Karpas-422 (cell line): ENCODE measurements around the gene SLC25A21. TPM values are rescaled to one million over a fixed set of nuclear protein-coding genes. Genes with fewer than 3 reads are reported as not detected.
"Not testable (repeated sequence)": the region's sequence is repeated elsewhere in the genome, so short reads cannot be mapped to it uniquely, and the experiment has no call there.

Experiments
- DNase-seq: peaks from one replicate; pipeline ENCODE4 v3.0.0-alpha.2; 2015
- H2AFZ ChIP-seq: fragments of 200-600 bp; sonication (generic); 2 replicates; pipeline ENCODE4 v1.6.1; 2014; ENCODE audit warnings: antibody characterized with exemption, low read length, mixed read lengths
- H3K27ac ChIP-seq: fragments of 200-600 bp; sonication (generic); 2 replicates; pipeline ENCODE4 v1.5.1; 2014; ENCODE audit warnings: mild to moderate bottlenecking, low read length, moderate library complexity
- H3K27me3 ChIP-seq: fragments of 200-600 bp; sonication (generic); 2 replicates; pipeline ENCODE4 v1.6.1; 2014; ENCODE audit warnings: low read length, mixed read lengths
- H3K36me3 ChIP-seq: fragments of 200-600 bp; sonication (generic); 2 replicates; pipeline ENCODE4 v1.6.1; 2014; ENCODE audit warnings: low read length, mixed read lengths; ENCODE audit not compliant: insufficient read depth
- H3K4me1 ChIP-seq: fragments of 200-600 bp; sonication (generic); 2 replicates; pipeline ENCODE4 v1.6.1; 2014; ENCODE audit warnings: mild to moderate bottlenecking, low read length, mixed read lengths
- H3K4me2 ChIP-seq: fragments of 200-600 bp; sonication (generic); 2 replicates; pipeline ENCODE4 v1.6.1; 2014; ENCODE audit warnings: low read length, low read depth, mild to moderate bottlenecking; ENCODE audit not compliant: poor library complexity, severe bottlenecking
- H3K4me3 ChIP-seq: fragments of 200-600 bp; sonication (generic); 2 replicates; pipeline ENCODE4 v1.5.1; 2014; ENCODE audit warnings: mild to moderate bottlenecking, antibody characterized with exemption, low read length, mixed read lengths
- H3K79me2 ChIP-seq: fragments of 200-600 bp; sonication (generic); 2 replicates; pipeline ENCODE4 v1.6.1; 2014; ENCODE audit warnings: mild to moderate bottlenecking, low read length, mixed read lengths
- H3K9ac ChIP-seq: fragments of 200-600 bp; sonication (generic); 2 replicates; pipeline ENCODE4 v1.6.0; 2014; ENCODE audit warnings: low read length
- H3K9me2 ChIP-seq: fragments of 200-600 bp; sonication (generic), shearing (Covaris generic); replicated peaks from 2 replicates; pipeline ENCODE4 v1.6.0; 2014; ENCODE audit warnings: mild to moderate bottlenecking, low read length, moderate library complexity; ENCODE audit not compliant: insufficient read depth
- H3K9me3 ChIP-seq: fragments of 300-700, 200-600 bp; sonication (generic); 2 replicates; pipeline ENCODE4 v1.6.1; 2014; ENCODE audit warnings: low read length, mixed read lengths
- H4K20me1 ChIP-seq: fragments of 200-600 bp; sonication (generic); 2 replicates; pipeline ENCODE4 v1.6.1; 2014; ENCODE audit warnings: mild to moderate bottlenecking, antibody characterized with exemption, low read length, low read depth; ENCODE audit not compliant: insufficient read depth
- total RNA-seq: library from RNA; depleted of rRNA; stranded (reverse); fragments of >200 nt; shearing (Covaris generic); gene quantifications from 2 replicates; pipeline ENCODE4 v1.2.3, GENCODE V29; 2014; ENCODE audit warnings: low replicate concordance

The SLC25A21 gene
- total RNA-seq, 1 experiment from 2014 or later: 1.5 TPM

DNA sequence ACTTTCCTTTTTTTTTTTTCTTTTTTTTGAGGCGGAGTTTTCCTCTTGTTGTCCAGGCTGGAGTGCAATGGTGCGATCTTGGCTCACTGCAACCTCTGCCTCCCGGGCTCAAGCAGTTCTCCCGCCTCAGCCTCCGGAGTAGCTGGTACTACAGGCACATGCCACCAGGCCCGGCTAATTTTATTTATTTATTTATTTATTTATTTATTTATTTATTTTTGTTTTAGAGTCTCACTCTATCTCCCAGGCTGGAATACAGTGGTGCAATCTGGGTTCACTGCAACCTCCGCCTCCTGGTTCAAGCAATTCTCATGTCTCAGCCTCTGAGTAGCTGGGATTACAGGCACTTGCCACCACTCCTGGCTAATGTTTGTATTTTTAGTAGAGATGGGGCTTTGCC lies 8.5 kb upstream of the SLC25A21 start:
- not testable (repeated sequence) for H3K27ac ChIP-seq, H2AFZ ChIP-seq, DNase-seq, H3K27me3 ChIP-seq, H3K4me2 ChIP-seq, H3K9ac ChIP-seq, H3K4me1 ChIP-seq, H3K9me2 ChIP-seq, H3K9me3 ChIP-seq, H3K79me2 ChIP-seq, H3K36me3 ChIP-seq, H3K4me3 ChIP-seq, H4K20me1 ChIP-seq

DNA sequence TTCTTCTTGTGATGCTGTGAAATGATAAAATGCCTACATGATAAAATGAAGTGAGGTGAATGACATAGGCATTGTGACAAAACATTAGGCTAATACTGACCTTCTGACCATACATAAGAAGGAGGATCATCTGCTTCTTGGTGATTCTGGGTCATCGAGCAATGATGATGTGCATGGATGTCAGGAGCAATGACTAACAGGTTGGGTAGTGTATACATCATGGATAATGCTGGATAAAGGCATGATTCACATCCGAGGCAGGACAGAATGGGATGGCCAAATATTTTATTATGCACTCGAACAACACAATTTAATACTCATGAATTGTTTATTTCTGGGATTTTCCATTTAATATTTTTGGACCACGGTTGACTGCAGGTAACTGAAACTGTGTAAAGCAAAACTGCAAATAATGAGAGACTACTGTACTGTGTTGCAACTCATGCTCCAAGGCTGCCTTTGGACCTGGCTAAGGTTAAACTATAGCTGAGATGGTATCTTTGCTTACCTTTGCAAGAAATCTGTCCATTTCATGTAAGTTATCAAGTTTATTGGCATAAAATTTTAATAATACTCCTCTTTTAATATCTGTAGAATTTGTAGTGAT lies 7.6 kb upstream of the SLC25A21 start:
- Histone ChIP-seq H3K27me3 (no peaks in the 10 kb centered on the region), H3K9ac (no peak overlapping the region), H3K36me3 (no peaks in the 10 kb centered on the region), H3K9me2 (no peaks in the 10 kb centered on the region), H3K4me1 (no peaks in the 10 kb centered on the region), H2AFZ (no peak overlapping the region), H3K27ac (no peak overlapping the region), H3K79me2 (no peaks in the 10 kb centered on the region), H3K9me3 (no peaks in the 10 kb centered on the region), H4K20me1 (no peaks in the 10 kb centered on the region), H3K4me2 (no peak overlapping the region), H3K4me3 (no peak overlapping the region)
- DNase-seq: no peak

DNA sequence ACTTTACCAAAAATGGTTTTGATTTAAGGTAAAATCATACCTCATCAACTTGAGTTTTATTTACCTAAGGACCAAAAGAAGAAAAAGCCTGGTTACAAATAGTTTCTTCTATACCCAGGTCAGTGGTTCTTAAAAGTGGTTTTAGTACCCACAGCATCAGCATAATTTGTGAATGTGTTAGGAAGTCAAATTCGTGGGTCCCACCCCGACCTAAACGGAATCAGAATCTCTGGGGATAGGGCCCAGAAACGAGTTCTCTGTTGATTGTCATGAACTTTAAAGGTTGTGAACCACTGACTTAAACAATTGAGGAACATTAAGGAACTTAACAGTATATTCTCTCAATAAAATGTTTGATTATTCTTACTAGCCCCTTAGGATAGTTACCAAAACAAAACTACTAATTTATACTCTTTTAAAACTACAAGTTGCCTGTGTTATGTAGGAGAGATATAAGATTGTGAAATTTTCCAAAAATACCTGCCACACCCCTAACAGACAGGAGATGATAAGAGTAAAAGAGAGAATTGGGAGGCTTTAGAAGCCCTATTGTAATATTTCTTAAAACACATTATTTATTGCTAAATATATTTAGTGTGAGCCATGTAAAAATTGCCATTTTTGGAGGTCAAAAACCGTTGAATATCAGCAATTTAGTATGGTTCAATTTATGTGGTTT lies 669 bp upstream of the SLC25A21 start:
- H3K79me2 ChIP-seq: no peaks in the 10 kb centered on the region
- H3K27me3 ChIP-seq: no peaks in the 10 kb centered on the region
- H3K9ac ChIP-seq: no peak overlapping the region
- H3K27ac ChIP-seq: no peak overlapping the region
- no peak overlapping the region for H2AFZ ChIP-seq
- no peaks in the 10 kb centered on the region for H3K4me1 ChIP-seq
- no peak overlapping the region for H3K4me3 ChIP-seq
- DNase-seq: no peak
- H4K20me1 ChIP-seq: no peaks in the 10 kb centered on the region
- no peaks in the 10 kb centered on the region for H3K9me3 ChIP-seq
- H3K4me2 ChIP-seq: no peak overlapping the region
- H3K9me2 ChIP-seq: no peaks in the 10 kb centered on the region
- H3K36me3 ChIP-seq: no peaks in the 10 kb centered on the region

DNA sequence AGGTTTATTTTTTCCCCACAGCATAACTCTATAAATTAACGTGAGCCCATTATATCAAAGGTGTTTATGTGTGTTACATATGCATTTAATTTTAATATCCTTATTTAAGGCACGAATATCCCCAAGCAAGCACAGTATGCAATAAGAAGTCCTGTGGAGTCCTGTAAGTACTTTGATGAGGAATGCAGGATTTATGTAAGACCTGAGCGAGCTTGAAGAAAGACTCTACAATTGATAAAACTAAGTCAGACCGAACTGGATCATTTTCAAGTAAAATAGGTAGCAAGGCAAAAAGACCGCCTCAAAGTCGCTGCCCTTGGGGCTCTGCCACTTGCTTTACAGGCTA lies 755 bp downstream of the SLC25A21 start:
- no peak for DNase-seq
- Histone ChIP-seq H2AFZ (no peak overlapping the region), H3K27ac (no peak overlapping the region), H3K9ac (no peak overlapping the region), H3K79me2 (no peaks in the 10 kb centered on the region), H4K20me1 (no peaks in the 10 kb centered on the region), H3K27me3 (no peaks in the 10 kb centered on the region), H3K36me3 (no peaks in the 10 kb centered on the region), H3K4me2 (no peak overlapping the region), H3K9me3 (no peaks in the 10 kb centered on the region), H3K9me2 (no peaks in the 10 kb centered on the region), H3K4me3 (no peak overlapping the region), H3K4me1 (no peaks in the 10 kb centered on the region)

DNA sequence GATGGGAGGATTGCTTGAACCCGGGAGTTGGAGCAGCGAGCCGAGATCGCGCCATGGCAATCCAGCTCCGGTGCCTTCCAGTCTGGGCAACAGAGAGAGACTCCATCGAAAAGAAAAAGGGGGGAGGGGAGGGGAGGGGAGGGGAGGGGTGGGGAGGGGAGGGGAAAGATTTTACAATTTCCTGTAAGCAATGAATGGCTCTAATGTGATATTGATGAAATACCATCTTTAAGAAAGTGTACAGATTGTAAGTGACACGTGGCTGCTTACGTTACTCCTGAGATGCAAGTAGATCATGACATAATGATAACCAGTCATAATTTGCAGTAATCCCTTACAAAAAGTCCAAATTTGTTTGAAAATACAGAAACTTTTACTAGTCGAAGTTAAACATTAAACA lies 1.4 kb downstream of the SLC25A21 start:
- H3K9me2 ChIP-seq: no peaks in the 10 kb centered on the region
- no peaks in the 10 kb centered on the region for H3K36me3 ChIP-seq
- no peaks in the 10 kb centered on the region for H3K79me2 ChIP-seq
- no peaks in the 10 kb centered on the region for H3K27me3 ChIP-seq
- no peak for DNase-seq
- no peak overlapping the region for H2AFZ ChIP-seq
- H3K9ac ChIP-seq: no peak overlapping the region
- H3K27ac ChIP-seq: no peak overlapping the region
- no peaks in the 10 kb centered on the region for H3K9me3 ChIP-seq
- H3K4me1 ChIP-seq: no peaks in the 10 kb centered on the region
- H4K20me1 ChIP-seq: no peaks in the 10 kb centered on the region
- H3K4me3 ChIP-seq: no peak overlapping the region
- no peak overlapping the region for H3K4me2 ChIP-seq

DNA sequence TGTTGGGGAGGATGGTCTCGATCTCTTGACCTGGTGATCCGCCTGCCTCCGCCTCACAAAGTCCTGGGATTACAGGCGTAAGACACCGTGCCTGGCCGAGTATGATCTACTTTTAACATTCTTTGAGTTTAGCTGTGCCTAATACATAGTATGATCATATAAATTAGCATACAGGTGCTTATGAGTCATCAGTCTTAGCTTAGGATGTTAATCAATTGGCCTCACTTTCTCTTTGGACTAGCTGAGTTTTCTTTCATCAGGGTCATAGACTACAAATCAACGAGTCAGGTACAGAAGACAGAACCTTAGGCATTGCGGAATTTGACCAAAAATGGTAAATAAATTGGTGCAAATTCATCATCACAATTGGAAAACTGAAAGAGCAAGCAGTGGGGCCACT lies 2.2 kb downstream of the SLC25A21 start:
- no peaks in the 10 kb centered on the region for H3K36me3 ChIP-seq
- H2AFZ ChIP-seq: no peak overlapping the region
- no peak overlapping the region for H3K9ac ChIP-seq
- H3K27me3 ChIP-seq: no peaks in the 10 kb centered on the region
- H4K20me1 ChIP-seq: no peaks in the 10 kb centered on the region
- H3K4me3 ChIP-seq: no peak overlapping the region
- H3K9me3 ChIP-seq: no peaks in the 10 kb centered on the region
- H3K4me2 ChIP-seq: no peak overlapping the region
- no peaks in the 10 kb centered on the region for H3K9me2 ChIP-seq
- H3K27ac ChIP-seq: no peak overlapping the region
- no peaks in the 10 kb centered on the region for H3K79me2 ChIP-seq
- no peak for DNase-seq
- no peaks in the 10 kb centered on the region for H3K4me1 ChIP-seq

DNA sequence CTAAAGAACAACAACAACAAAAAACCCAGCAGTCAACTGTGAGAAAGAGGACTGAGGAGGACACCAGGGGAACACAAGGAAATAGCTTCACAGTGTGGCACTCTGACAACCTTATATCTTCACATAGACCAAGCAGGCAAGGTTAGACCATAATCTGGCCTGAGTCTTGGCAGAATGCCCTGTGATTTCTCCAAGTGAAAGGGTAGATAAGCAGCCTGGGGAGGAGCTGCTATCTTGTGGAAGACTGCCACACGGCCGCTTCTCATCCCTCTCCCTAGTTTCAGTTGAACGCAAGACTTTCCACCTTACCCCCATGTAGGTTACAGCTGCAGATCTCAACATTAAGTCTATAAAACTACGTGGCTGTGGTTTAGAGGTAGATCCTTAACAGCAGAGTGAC lies 3.7 kb downstream of the SLC25A21 start:
- H4K20me1 ChIP-seq: no peaks in the 10 kb centered on the region
- no peak overlapping the region for H3K4me3 ChIP-seq
- H3K36me3 ChIP-seq: no peaks in the 10 kb centered on the region
- no peaks in the 10 kb centered on the region for H3K27me3 ChIP-seq
- no peaks in the 10 kb centered on the region for H3K9me3 ChIP-seq
- no peak overlapping the region for H3K4me2 ChIP-seq
- no peak overlapping the region for H3K27ac ChIP-seq
- H3K79me2 ChIP-seq: no peaks in the 10 kb centered on the region
- H3K9me2 ChIP-seq: no peaks in the 10 kb centered on the region
- H3K9ac ChIP-seq: no peak overlapping the region
- DNase-seq: no peak
- no peak overlapping the region for H2AFZ ChIP-seq
- no peaks in the 10 kb centered on the region for H3K4me1 ChIP-seq

DNA sequence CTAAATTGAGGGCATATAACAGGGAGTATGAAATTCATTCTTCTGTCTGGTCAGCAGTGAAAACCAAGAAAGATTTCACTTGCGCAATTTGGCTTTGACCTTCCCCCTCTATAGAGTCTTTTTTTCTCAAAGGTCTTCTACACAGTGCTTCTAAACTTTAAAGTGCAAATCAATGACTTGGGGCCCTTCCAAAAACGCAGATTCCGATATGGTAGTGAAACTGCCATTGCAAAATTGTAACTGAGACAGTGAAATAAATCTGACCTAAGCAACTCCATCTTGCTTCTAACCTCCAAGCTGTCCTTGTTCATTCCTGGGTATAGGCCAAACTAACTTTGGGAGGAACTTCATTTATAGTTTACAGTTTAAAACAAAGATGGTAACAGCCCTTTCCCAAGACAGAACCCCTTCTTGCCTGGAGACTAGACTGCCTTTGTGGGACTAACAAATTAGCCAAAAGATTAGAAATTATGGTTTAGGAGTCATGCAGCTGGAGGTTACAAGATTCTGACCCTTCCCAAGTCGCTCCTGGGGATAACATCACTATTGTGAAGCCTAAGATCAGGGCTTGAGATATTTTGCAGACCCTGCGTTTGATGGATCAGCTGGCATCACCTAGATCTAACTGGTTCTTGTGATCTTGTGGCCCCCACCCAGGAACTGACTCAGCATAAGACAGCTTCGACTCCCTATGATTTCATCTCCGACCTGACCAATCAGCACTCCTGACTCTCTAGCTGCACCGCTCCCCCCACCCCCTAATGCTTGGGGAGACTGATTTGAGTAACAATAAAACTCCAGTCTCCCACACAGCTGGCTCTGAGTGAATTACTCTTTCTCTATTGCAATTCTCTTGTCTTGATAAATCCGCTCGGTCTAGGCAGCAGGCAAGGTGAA lies 5.0 kb downstream of the SLC25A21 start:
- no peak overlapping the region for H2AFZ ChIP-seq
- no peak overlapping the region for H3K4me2 ChIP-seq
- no peak overlapping the region for H3K4me3 ChIP-seq
- DNase-seq: no peak
- no peaks in the 10 kb centered on the region for H3K9me3 ChIP-seq
- H3K79me2 ChIP-seq: no peaks in the 10 kb centered on the region
- no peaks in the 10 kb centered on the region for H3K9me2 ChIP-seq
- no peaks in the 10 kb centered on the region for H3K27me3 ChIP-seq
- H3K36me3 ChIP-seq: no peaks in the 10 kb centered on the region
- H3K9ac ChIP-seq: no peak overlapping the region
- no peaks in the 10 kb centered on the region for H4K20me1 ChIP-seq
- no peaks in the 10 kb centered on the region for H3K4me1 ChIP-seq
- no peak overlapping the region for H3K27ac ChIP-seq
